Skin epidermis (tissue), 12 donors: Measurements from ENCODE around the gene CHRNG.
"Not testable (repeated sequence)": the region's sequence is repeated elsewhere in the genome, so short reads cannot be mapped to it uniquely, and the experiment has no call there.

ENCODE experiments used
- H3K27ac ChIP-seq, 21 experiments: fragments of 200-600 bp; sonication (generic) in 11 of 21; one replicate each; pipeline ENCODE4 v1.5.0; 2020; ENCODE audit warnings: mild to moderate bottlenecking in 3 of 21, inconsistent platforms in 2 of 21, moderate library complexity in 2 of 21
- H3K4me3 ChIP-seq, 7 experiments: fragments of 200-600 bp; sonication (generic) in 2 of 7; one replicate each; pipeline ENCODE4 v1.5.0; 2020; ENCODE audit warnings: inconsistent platforms in 2 of 7, mild to moderate bottlenecking in 2 of 7, moderate library complexity in 1 of 7

The CHRNG gene

GRCh38 chr2:232525791-232526371 is 13.6 kb upstream of the CHRNG start, which contains the start of gene CHRND:
Gene CHRND, plus strand, starts transcription at chr2:232526160. Its CDS starts 56 bp downstream, at chr2:232526216.
- no peak within 1 kb of the TSS for H3K27ac ChIP-seq
- no peak within 1 kb of the TSS for H3K4me3 ChIP-seq

GRCh38 chr2:232526372-232526941 is 13.0 kb upstream of the CHRNG start:
- H3K27ac ChIP-seq: no peak overlapping the region
- H3K4me3 ChIP-seq: no peak overlapping the region

GRCh38 chr2:232527905-232528470 is 11.5 kb upstream of the CHRNG start:
- Histone ChIP-seq H3K27ac (no peak overlapping the region), H3K4me3 (no peak overlapping the region)

DNA sequence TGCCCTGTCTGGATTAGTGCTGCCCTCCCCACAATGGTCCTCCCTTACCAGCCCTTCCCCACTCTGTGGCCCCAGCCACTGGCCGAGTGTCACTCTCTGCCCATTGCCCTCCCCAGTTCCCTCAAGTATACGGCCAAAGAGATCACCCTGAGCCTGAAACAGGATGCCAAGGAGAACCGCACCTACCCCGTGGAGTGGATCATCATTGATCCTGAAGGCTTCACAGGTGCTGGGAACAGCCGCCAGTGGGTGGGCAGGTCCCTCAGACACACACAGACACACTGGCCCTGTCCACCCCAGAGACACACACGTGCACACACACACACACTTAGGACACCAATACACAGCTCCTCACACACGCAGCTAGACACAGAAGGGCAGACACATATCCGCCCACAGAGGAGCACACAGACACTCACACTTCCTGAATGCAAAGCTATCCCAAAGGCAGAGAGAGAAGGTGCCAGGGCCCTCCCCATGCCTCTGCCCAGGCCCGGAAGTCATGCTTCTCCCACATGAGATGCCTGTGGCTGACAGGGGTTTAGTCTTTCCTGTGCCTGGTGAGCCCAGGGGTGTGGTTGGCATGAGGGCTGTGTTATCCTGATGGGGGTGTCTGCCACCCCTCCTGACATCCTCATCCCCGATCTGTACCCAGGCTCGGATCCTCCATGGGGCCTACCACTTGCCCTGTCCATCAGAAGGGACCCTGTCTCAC is 10.6 kb upstream of the CHRNG start:
- no peak overlapping the region for H3K4me3 ChIP-seq
- H3K27ac ChIP-seq: no peak overlapping the region

DNA sequence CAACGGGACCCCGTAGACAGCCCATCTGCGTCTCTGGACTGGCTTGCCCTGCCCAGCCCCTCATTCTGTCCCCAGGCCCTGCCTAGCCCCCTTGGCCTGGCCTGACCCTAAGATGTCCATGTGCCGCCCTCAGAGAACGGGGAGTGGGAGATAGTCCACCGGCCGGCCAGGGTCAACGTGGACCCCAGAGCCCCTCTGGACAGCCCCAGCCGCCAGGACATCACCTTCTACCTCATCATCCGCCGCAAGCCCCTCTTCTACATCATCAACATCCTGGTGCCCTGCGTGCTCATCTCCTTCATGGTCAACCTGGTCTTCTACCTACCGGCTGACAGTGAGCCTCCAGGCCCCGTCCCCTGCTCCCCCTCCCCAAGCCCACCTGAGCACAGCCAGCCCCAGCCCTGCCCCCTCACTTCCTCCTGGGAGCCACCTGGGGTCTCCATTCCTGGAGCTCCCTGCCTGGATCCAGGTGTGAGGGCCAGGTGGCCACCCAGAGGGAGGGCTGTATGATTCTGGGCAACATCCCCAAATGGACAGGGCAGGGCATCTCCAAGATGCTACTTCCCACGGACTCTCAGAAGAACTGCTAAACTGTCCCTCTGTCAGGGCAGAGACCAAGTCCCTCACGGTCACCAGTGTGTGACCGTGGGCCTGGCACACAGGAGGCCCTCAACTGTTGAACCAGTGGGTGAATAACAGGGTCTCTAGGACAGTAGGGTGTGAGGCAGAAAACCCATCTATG is 9.5 kb upstream of the CHRNG start:
- no peak overlapping the region for H3K27ac ChIP-seq
- H3K4me3 ChIP-seq: no peak overlapping the region

DNA sequence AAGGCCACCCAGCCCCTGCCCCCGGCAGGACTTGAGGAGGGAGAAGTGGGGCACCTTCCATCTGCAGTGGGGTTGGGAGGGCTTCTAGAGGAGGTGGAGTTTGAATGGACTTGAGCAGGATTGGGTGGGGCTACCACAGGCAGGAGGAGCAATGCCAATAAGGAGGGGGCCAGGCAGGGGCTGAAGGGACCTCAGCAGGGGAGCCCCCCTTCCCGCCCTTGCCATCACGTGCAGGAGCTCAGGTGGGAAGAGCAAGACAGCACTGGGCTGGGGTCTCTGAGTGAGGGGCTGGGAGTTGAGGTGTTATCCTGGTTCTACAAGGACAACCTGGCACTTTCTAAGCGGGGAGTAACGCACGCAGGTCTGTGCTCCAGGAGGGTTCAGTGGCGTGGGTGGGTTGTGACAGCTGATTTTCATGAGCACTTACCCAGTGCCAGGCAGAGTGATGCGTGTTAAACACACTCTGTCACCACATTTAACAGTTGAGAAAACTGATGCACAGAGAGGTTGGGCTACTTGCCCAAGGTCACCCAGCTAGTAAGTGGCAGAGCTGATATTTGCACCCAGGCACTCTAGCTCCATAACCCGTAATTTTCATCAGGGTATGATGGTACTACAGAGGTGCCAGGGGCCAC is 8.7 kb upstream of the CHRNG start:
- Histone ChIP-seq H3K27ac (no peak overlapping the region), H3K4me3 (no peak overlapping the region)

- H3K4me3 ChIP-seq: no peak overlapping the region
- H3K27ac ChIP-seq: no peak overlapping the region
Observed at GRCh38 chr2:232532419-232532818, 7.1 kb upstream of the CHRNG start.

- not testable (repeated sequence) for H3K4me3 ChIP-seq
Observed at GRCh38 chr2:232532821-232533220, 6.7 kb upstream of the CHRNG start.

DNA sequence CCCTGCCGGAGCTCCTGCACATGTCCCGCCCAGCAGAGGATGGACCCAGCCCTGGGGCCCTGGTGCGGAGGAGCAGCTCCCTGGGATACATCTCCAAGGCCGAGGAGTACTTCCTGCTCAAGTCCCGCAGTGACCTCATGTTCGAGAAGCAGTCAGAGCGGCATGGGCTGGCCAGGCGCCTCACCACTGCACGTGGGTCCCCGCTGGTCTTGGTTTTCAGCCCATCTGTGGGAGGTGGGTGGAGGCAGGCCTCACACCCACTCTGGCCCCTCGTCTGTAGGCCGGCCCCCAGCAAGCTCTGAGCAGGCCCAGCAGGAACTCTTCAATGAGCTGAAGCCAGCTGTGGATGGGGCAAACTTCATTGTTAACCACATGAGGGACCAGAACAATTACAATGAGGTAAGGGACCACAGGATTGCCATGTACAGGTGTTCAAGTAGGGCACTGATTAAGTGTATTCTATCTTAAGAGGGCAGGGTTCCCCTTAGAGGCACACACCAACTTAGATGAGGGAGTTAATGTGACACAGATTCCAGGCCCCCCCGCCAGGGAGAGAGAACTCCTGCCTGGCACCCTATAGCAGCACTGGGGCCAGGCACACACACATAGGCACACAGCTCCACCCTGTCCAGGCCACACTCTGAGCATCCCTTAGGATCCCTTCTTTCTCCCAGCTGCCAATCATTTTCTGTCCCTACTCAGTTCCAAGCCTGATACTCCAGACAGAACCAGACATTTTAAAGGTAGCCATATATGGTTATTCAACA is 5.4 kb upstream of the CHRNG start:
- Histone ChIP-seq H3K27ac (no peak overlapping the region), H3K4me3 (no peak overlapping the region)

More at GRCh38 chr2:232532821-232533220, 6.7 kb upstream of the CHRNG start:
- not testable (repeated sequence) for H3K27ac ChIP-seq

- Histone ChIP-seq H3K4me3 (no peak overlapping the region), H3K27ac (no peak overlapping the region)
Observed at GRCh38 chr2:232534940-232535651, 4.4 kb upstream of the CHRNG start.

- H3K4me3 ChIP-seq: no peak overlapping the region
- H3K27ac ChIP-seq: no peak overlapping the region
Observed at GRCh38 chr2:232535761-232536530, 3.5 kb upstream of the CHRNG start.

DNA sequence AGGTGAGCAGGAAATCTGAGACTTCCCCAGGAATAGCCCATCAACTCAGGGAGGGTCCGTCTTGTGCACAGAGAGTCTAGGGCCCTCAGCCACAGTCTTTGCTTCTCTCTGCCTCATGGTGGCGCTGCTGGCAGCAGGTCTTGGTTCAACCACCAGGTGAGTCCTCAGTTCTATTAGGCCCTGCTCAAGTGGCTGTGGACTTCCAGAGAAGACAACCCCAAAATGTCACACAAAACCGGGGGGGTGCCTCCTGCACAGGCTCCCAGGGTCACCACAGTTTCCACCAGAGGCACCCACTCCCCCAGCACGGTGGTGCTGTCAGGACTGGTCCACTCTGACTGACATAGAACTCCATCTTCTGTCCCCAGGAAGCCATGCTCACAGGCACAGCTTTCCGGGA is 2.4 kb upstream of the CHRNG start:
- H3K27ac ChIP-seq: no peak overlapping the region
- H3K4me3 ChIP-seq: no peak overlapping the region

DNA sequence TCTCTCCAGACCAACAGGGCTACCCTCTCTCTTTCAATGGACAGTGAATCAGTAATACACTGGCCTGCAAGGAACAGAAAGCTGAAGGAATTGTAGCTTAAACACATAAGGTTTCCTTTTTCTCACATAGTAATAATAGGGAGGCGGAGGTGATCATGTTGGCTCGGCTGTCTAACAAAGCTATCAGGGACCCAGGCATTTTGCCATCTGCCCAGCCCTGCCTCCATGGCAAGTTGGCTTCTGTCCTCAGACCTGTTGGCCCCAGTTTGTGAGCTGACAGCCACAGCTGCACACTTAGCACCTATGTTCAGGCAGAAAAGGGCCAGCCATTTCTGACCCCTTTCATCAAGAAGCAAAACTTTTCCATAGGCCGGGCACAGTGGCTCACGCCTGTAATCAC is 2.0 kb upstream of the CHRNG start:
- H3K4me3 ChIP-seq: no peak overlapping the region

GRCh38 chr2:232538671-232539070 is 821 bp upstream of the CHRNG start:
- Histone ChIP-seq H3K27ac (no peak overlapping the region), H3K4me3 (no peak overlapping the region)

More for the DNA sequence above, 2.0 kb upstream of the CHRNG start:
- no peak overlapping the region for H3K27ac ChIP-seq

GRCh38 chr2:232540441-232541041 is 1.0 kb downstream of the CHRNG start:
- H3K4me3 ChIP-seq: no peak overlapping the region
- no peak overlapping the region for H3K27ac ChIP-seq

DNA sequence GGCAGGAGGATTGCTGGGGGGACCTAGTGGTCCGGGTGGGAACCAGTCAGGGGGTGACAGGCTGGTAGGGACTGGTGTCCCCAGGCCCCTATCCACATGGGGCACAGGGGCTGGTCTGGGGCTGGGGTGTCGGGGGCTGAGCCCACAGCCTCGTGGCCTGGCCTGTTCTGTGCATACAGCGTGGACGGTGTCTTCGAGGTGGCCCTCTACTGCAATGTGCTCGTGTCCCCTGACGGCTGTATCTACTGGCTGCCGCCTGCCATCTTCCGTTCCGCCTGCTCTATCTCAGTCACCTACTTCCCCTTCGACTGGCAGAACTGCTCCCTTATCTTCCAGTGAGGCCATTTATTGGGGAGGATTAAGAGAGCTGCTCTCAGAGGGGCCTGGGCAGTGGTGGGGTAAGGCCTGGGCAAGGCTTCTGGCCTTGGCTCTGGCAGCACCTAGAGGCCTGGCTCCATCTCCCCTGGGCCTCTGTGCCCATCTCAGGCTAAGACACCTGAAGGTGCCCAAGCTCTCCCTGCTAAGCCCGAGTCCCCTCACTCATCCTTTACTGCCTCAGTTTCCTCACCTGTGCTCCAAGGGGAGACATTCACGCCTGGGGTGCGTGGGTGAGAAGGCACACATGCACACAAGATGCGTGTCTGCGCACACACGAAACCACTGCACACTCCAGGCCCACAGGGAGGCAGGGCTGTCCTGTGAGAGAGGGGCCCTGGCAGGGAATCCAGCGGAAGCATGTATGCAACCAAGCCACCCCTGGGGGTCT is 1.9 kb downstream of the CHRNG start:
- Histone ChIP-seq H3K4me3 (no peak overlapping the region), H3K27ac (no peak overlapping the region)
